Calu3 (cell line): ENCODE data around the gene NECTIN2. TPM values are rescaled to one million over a fixed set of nuclear protein-coding genes. Genes with fewer than 3 reads are reported as not detected.

ENCODE experiments used
- BruUV-seq: library from RNA; stranded (reverse); fragments of 400-500 nt; replicated peaks from 2 replicates; lab custom pipeline; 2021; lab: Mats Ljungman, UMichigan
- CTCF ChIA-PET: fragments of 300-600 bp; sonication (Branson Sonifier 250); formaldehyde crosslinking; loops from one replicate; lab custom pipeline; 2022; ENCODE audit warnings: antibody characterized with exemption; lab: Charles Lee
- DNase-seq: peaks from one replicate; pipeline ENCODE4 v3.0.0; 2022
- H3K27ac Mint-ChIP-seq: one replicate; pipeline ENCODE4 v1.8.0; 2022; ENCODE audit warnings: mixed read lengths; ENCODE audit not compliant: unreplicated experiment
- H3K27me3 Mint-ChIP-seq: one replicate; pipeline ENCODE4 v1.8.0; 2022; ENCODE audit warnings: mixed read lengths; ENCODE audit not compliant: unreplicated experiment
- H3K36me3 Mint-ChIP-seq: one replicate; pipeline ENCODE4 v1.8.0; 2022; ENCODE audit warnings: mild to moderate bottlenecking, moderate library complexity, mixed read lengths; ENCODE audit not compliant: insufficient read depth, unreplicated experiment
- H3K4me1 Mint-ChIP-seq: one replicate; pipeline ENCODE4 v1.8.0; 2022; ENCODE audit warnings: mild to moderate bottlenecking, low read depth, mixed read lengths; ENCODE audit not compliant: unreplicated experiment
- H3K4me3 Mint-ChIP-seq: one replicate; pipeline ENCODE4 v1.8.0; 2022; ENCODE audit warnings: mild to moderate bottlenecking, low read depth, moderate library complexity, mixed read lengths; ENCODE audit not compliant: unreplicated experiment
- H3K9me3 Mint-ChIP-seq: one replicate; pipeline ENCODE4 v1.8.0; 2022; ENCODE audit warnings: low read depth, mixed read lengths; ENCODE audit not compliant: unreplicated experiment
- CTCF ChIP-seq: fragments of 200-600 bp; IDR thresholded peaks from one replicate; pipeline ENCODE4 v1.8.0; 2022; ENCODE audit warnings: antibody characterized with exemption; ENCODE audit not compliant: unreplicated experiment
- intact Hi-C: fragments of 100-400 bp; cut with micrococcal nuclease; formaldehyde crosslinking; loops from one replicate; pipeline ENCODE4 v1.10.0; 2022; ENCODE audit not compliant: unreplicated experiment
- total RNA-seq: library from RNA; stranded (reverse); gene quantifications from 2 replicates; pipeline ENCODE4 v1.2.3, GENCODE V29; 2022

The NECTIN2 gene
- total RNA-seq, 1 experiment from 2014 or later, result 137 TPM

DNA sequence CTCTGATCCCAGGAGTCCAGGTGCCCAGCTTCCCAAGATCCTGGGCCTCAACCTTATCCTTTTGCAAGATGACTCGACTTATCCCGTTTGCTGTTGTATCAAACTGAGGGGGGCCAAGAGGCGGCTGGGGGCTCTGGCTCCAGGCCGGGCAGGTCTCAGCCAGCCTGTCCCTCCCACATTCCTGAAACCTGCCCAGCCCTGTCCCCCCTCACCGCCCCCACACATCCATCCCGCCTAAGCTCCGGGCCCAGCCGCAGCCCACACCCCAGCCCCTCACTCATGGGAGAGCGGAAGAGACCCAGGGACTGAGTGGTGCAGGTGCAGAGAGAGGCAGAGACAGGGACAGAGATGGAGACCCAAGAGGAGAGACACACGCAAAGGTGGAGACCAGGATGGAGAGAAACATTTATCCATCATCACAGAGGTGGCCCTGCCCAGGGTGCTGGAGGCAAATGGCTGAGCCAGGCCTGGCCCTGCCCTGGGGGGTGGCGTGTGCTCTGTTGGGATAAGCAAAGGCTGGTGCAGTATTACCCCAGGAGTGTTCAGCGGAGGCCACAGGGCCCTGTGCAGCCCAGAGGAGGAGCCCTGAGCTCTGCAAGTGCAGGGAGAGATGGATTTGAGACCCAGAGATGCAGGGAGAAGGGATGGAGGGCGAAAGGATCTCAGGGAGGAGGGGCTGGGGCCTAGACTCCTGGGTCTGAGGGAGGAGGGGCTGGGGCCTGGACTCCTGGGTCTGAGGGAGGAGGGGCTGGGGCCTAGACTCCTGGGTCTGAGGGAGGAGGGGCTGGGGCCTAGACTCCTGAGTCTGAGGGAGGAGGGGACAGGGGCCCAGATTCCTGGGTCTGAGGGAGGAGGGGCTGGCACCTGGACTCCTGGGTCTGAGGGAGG lies 35.6 kb upstream of the NECTIN2 start:
- H3K4me3 Mint-ChIP-seq, result peak overlapping the region; percentile 74
- no TSS peak for BruUV-seq

DNA sequence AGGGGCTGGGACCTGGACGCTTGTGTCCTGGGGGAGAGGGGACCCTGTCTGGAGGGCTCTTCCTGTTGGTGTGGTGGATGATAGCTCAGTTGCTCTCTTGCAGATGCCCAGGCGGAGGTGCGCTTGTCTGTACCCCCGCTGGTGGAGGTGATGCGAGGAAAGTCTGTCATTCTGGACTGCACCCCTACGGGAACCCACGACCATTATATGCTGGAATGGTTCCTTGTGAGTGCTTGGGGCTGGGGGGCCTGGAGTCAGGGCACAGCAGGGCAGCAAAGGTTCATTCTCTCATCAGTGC lies 35.0 kb upstream of the NECTIN2 start:
- no peak for DNase-seq
- BruUV-seq, result no TSS peak
- intact Hi-C loops, result no loop called here
- H3K4me1 Mint-ChIP-seq, result peaks cover 22% of the 10 kb centered on the region
- H3K9me3 Mint-ChIP-seq, result no peaks in the 10 kb centered on the region
- CTCF ChIA-PET, result interaction anchor here (0.7 kb wide), 1 partner anchor 9 kb away, joined by 7 read pairs; no protein-coding TSS in a partner anchor
- peaks cover 37% of the 10 kb centered on the region for H3K36me3 Mint-ChIP-seq
- H3K27me3 Mint-ChIP-seq, result no peaks in the 10 kb centered on the region
- H3K27ac Mint-ChIP-seq, result no peak overlapping the region
- no peak overlapping the region for H3K4me3 Mint-ChIP-seq
- TF ChIP-seq CTCF, result no peak

More for the DNA sequence above, 35.6 kb upstream of the NECTIN2 start:
- H3K27ac Mint-ChIP-seq, result no peak overlapping the region
- H3K9me3 Mint-ChIP-seq, result no peaks in the 10 kb centered on the region
- intact Hi-C loops, result no loop called here
- peaks cover 38% of the 10 kb centered on the region for H3K36me3 Mint-ChIP-seq
- CTCF ChIA-PET, result interaction anchor here (0.7 kb wide), 1 partner anchor 9 kb away, joined by 7 read pairs; no protein-coding TSS in a partner anchor
- no peaks in the 10 kb centered on the region for H3K27me3 Mint-ChIP-seq
- no peak for TF ChIP-seq CTCF
- no peak for DNase-seq
- H3K4me1 Mint-ChIP-seq, result peaks cover 22% of the 10 kb centered on the region

DNA sequence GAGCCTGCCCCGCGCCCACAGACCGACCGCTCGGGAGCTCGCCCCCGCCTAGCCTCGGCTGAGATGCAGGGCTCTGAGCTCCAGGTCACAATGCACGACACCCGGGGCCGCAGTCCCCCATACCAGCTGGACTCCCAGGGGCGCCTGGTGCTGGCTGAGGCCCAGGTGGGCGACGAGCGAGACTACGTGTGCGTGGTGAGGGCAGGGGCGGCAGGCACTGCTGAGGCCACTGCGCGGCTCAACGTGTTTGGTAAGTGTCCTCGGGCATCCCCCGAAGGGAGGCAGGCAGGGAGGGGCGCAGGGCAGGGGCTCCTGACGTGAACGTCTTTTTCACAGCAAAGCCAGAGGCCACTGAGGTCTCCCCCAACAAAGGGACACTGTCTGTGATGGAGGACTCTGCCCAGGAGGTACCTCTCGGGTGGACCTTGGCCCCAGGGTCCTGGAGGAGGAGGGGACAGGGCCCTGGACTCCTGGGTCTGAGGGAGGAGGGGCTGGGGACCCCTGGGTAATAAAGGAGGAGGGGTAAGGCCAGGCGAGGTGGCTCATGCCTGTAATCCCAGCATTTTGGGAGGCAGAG lies 33.9 kb upstream of the NECTIN2 start:
- CTCF ChIA-PET, result no interaction called here
- Mint-ChIP-seq H3K36me3 (peaks cover 28% of the 10 kb centered on the region), H3K27me3 (no peaks in the 10 kb centered on the region), H3K4me1 (peaks cover 15% of the 10 kb centered on the region), H3K4me3 (no peak overlapping the region), H3K9me3 (no peaks in the 10 kb centered on the region), H3K27ac (no peak overlapping the region)
- intact Hi-C loops, result no loop called here
- DNase-seq, result no peak
- TF ChIP-seq CTCF, result no peak
- no TSS peak for BruUV-seq

DNA sequence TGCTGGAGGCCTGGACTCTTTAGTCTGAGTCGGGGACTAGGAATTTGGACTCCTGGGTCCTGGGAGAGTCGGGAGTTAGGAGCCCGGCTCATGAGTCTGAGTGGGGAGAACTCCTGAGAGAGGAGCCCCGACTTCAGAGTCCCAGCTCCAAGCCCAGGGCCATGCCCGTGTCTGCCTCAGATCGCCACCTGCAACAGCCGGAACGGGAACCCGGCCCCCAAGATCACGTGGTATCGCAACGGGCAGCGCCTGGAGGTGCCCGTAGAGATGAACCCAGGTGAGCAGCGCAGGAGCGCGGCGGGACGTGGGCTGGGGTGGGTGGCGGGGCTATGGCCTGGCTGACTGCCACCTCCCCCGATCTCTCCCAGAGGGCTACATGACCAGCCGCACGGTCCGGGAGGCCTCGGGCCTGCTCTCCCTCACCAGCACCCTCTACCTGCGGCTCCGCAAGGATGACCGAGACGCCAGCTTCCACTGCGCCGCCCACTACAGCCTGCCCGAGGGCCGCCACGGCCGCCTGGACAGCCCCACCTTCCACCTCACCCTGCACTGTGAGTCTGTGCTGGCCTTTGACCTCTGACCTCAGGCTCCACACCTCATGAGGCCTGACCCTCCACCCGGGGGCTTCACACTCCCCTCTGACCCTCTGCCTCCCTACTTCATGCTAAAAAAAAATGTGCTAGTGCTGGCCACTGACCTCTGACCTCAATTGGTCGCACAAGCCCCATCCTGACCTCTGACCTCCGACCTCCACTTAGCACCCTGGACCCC lies 32.8 kb upstream of the NECTIN2 start:
- H3K9me3 Mint-ChIP-seq, result no peaks in the 10 kb centered on the region
- no peak for DNase-seq
- H3K4me3 Mint-ChIP-seq, result no peak overlapping the region
- peaks cover 11% of the 10 kb centered on the region for H3K4me1 Mint-ChIP-seq
- BruUV-seq, result no TSS peak
- no peak overlapping the region for H3K27ac Mint-ChIP-seq
- H3K27me3 Mint-ChIP-seq, result no peaks in the 10 kb centered on the region
- intact Hi-C loops, result no loop called here
- H3K36me3 Mint-ChIP-seq, result peaks cover 21% of the 10 kb centered on the region
- CTCF ChIA-PET, result no interaction called here
- no peak for TF ChIP-seq CTCF
